Lower leg skin (tissue), 4 donors: ENCODE results near the gene SLC2A4. TPM values are rescaled to one million over a fixed set of nuclear protein-coding genes. Genes with fewer than 3 reads are reported as not detected.

Source experiments
- DNase-seq, 2 donors: peaks; one replicate each; pipeline ENCODE4 v3.0.0-alpha.2; 2019; ENCODE audit warnings: low spot score in 2 of 2
- H3K4me3 ChIP-seq: fragments of 200-600 bp; sonication (generic); 2 replicates; pipeline ENCODE4 v1.5.1; 2017; ENCODE audit warnings: mild to moderate bottlenecking, low read depth; ENCODE audit not compliant: poor library complexity, severe bottlenecking
- POLR2A ChIP-seq, 2 donors: fragments of 450-650 bp; IDR thresholded peaks; one replicate each; pipeline ENCODE4 v1.6.1; 2016 to 2017; ENCODE audit warnings: antibody characterized with exemption in 2 of 2, mild to moderate bottlenecking in 1 of 2, moderate library complexity in 1 of 2
- WGBS, 2 donors: methylation state at CpG; one replicate each; pipeline ENCODE4 v1.1.5; 2018; 5-methylcytosine and 5-hydroxymethylcytosine counted together
- intact Hi-C: fragments of 100-400 bp; cut with DNase I; formaldehyde crosslinking; loops from one replicate; pipeline ENCODE4 v1.15.0; 2023; ENCODE audit warnings: low total_unique reads
- total RNA-seq, 4 donors: library from RNA; depleted of rRNA; stranded (reverse); fragments of >200 nt; gene quantifications; one replicate each; pipeline ENCODE4 v1.1.0, GENCODE V29; 2016
- TF ChIP-seq, protein P1 (sequence below), 3 donors: fragments of 450-650 bp; IDR thresholded peaks; one replicate each; pipeline ENCODE4 v1.5.1; 2016; ENCODE audit warnings: antibody characterized with exemption in 3 of 3, mild to moderate bottlenecking in 3 of 3, moderate library complexity in 2 of 3

The SLC2A4 gene
- total RNA-seq, 4 donors from 2014 or later = 4.3 to 13.6 (median 8.4) TPM

DNA sequence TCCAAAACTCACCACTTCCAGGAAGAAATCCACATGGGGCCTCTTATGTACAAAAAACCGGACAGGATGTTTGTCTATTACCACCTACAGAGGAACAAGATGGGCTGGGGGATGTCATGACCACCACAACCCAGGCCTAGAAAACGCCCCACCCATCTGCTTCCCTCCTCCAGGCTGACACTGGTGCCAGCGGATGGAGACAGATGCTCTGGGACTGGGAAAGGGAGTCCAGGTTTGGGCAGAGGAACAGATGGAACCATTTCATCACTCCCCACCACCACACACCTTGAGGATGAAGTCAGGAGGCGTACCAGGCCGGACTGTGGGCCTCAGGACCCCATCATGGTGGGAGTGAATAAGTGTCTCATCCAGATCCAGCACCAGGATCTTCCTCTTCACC, 34.7 kb upstream of the SLC2A4 start:
- intact Hi-C loops = no loop called here
- TF ChIP-seq POLR2A (IDR thresholded peaks at IDR 0.05) = no peak
- TF ChIP-seq, protein P1, sequence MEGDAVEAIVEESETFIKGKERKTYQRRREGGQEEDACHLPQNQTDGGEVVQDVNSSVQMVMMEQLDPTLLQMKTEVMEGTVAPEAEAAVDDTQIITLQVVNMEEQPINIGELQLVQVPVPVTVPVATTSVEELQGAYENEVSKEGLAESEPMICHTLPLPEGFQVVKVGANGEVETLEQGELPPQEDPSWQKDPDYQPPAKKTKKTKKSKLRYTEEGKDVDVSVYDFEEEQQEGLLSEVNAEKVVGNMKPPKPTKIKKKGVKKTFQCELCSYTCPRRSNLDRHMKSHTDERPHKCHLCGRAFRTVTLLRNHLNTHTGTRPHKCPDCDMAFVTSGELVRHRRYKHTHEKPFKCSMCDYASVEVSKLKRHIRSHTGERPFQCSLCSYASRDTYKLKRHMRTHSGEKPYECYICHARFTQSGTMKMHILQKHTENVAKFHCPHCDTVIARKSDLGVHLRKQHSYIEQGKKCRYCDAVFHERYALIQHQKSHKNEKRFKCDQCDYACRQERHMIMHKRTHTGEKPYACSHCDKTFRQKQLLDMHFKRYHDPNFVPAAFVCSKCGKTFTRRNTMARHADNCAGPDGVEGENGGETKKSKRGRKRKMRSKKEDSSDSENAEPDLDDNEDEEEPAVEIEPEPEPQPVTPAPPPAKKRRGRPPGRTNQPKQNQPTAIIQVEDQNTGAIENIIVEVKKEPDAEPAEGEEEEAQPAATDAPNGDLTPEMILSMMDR (IDR thresholded peaks at IDR 0.05) = no peak
- H3K4me3 ChIP-seq = no peak overlapping the region
- no peak for DNase-seq
- 88% methylated on average over 5 of the region's 5 CpGs for WGBS, 2 donors

DNA sequence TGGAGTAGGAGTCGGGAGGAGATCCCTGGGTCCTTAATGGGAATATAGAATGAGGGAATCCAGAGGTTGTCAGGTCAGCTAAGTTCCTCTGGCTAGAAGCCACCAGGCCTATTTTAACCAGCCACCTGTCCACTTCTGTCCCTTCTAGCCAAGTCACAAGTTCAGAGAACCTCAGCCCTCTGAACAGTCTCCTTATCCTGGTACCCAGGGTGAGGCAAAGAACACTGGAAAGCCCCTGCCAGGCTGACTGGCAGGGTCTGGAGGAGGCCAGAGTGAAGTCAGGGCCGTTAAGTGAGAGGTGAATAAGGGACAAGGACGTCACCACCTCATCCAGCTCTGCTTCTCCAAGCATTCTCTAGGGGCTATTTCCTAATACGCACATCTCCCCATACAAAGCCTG, 32.7 kb upstream of the SLC2A4 start:
- no peak overlapping the region for H3K4me3 ChIP-seq
- DNase-seq = no peak
- TF ChIP-seq, protein P1 (IDR thresholded peaks at IDR 0.05) = no peak
- no peak for TF ChIP-seq POLR2A (IDR thresholded peaks at IDR 0.05)
- 70 to 72% methylated on average over 4 of the region's 4 CpGs for WGBS, 2 donors
- intact Hi-C loops = no loop called here

DNA sequence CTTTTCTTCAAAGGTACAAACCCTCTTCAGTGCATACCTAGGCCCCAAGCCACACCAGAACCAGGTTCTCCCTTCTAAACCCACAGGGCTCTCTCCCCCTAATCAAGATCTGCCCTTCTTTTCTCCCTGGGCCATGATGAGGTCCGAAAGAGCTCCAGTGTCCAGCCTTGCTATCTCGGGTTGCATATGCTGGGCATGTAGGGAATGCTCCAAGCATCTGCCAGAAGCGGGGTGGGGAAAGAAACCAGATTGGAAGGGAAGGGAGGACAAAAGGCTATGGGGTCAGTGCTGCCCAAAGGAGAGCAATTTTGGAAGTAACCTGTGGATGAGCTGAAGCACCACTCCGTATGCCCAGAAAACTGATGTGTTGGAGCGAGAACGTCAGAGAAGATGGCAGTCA, 32.3 kb upstream of the SLC2A4 start:
- no peak for DNase-seq
- WGBS, 2 donors = 82 to 86% methylated on average over 6 of the region's 6 CpGs
- intact Hi-C loops = no loop called here
- no peak for TF ChIP-seq POLR2A (IDR thresholded peaks at IDR 0.05)
- TF ChIP-seq, protein P1 (IDR thresholded peaks at IDR 0.05) = no peak
- no peak overlapping the region for H3K4me3 ChIP-seq

GRCh38 chr17:7249830-7250229, 31.7 kb upstream of the SLC2A4 start:
- intact Hi-C loops = no loop called here
- no peak overlapping the region for H3K4me3 ChIP-seq
- 83% methylated on average over 7 of the region's 7 CpGs for WGBS, 2 donors
- no peak for TF ChIP-seq POLR2A (IDR thresholded peaks at IDR 0.05)
- TF ChIP-seq, protein P1 (IDR thresholded peaks at IDR 0.05) = no peak
- DNase-seq = no peak

DNA sequence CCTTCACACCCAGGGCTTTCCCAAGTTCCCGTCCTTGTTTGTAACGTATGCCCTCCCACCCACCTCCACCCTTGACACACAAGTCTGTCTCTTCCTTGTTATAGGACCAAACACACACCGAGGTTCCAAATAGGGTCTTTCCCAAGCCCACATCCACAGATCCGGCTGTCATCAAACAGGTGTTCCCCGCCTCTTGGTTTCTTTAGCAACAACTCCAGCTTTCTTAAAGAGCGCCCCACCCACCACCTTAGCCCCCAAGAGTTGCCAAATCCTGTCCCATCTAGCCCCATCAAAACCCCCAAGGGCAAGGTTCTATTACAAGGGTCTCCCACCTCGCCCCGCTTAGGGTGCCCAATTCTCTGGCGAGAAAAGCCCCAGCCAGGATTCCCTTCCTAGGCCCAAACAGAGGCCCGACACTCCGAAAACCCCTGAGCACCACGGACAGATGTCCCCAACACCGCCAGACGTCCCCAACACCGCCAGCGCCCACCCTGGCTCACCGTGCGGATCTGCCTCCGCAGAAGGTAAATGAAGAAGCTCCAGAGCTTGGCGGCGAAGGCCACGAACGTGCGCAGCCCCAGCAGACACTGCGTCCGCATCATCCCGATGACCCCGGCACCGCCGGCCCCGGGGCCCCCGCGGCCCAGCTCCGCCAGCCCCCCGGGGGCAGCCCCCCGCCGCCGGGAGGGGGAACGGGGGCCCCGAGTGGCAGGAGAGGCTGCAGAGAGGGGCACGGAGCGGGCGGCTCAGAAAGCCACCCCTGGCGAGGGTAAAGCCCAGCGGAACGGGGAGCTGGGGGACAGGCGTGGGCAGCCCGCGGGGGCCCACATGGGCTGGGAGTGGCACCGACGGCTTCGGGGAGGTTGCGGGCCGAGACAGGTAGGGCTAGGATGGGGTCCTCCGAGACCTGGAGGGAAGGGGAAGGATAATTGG, 30.6 kb upstream of the SLC2A4 start:
- 1 to 2% methylated on average over 35 to 44 of the region's 55 CpGs for WGBS, 2 donors
- no peak for TF ChIP-seq POLR2A (IDR thresholded peaks at IDR 0.05)
- TF ChIP-seq, protein P1 (IDR thresholded peaks at IDR 0.05) = no peak
- H3K4me3 ChIP-seq = peak overlapping the region; percentile 91
- DNase-seq = peak in 1 of 2 donors; percentile 92
- intact Hi-C loops = no loop called here
